Transverse colon (tissue), 4 donors: ENCODE data around the gene GNG11.

Experiments
- POLR2AphosphoS5 ChIP-seq, 3 donors: sonication (generic); formaldehyde crosslinking; IDR thresholded peaks; one replicate each; pipeline ENCODE4 v1.6.1; 2016; ENCODE audit warnings: antibody characterized with exemption in 3 of 3
- TF ChIP-seq, protein P1 (sequence below), 5 experiments: fragments of 200-600 bp in 3 of 5; fragments of 450-650 bp in 2 of 5; sonication (generic) in 3 of 5; IDR thresholded peaks; 1 replicate in 2 of 5; 2 replicates in 3 of 5; pipeline ENCODE4 v1.5.1; 2016 to 2017; ENCODE audit warnings: antibody characterized with exemption in 5 of 5, inconsistent platforms in 3 of 5, mild to moderate bottlenecking in 2 of 5, moderate library complexity in 1 of 5

DNA sequence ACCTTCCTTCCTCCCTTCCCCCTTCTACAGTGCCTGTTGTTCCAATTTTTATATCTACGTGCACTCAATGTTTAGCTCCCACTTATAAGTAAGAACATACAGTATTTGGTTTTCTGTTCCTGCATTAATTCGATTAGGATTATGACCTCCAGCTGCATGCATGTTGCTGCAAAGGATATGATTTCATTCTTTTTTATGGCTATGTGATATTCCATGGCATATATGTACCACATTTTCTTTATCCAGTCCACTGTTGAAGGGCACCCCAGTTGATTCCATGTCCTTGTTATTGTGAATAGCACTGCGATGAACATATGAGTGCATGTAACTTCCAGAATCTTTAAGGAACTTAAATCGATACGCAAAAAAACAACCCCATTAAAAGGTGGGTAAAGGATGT is 42.7 kb downstream of the GNG11 start:
- TF ChIP-seq, protein P1, sequence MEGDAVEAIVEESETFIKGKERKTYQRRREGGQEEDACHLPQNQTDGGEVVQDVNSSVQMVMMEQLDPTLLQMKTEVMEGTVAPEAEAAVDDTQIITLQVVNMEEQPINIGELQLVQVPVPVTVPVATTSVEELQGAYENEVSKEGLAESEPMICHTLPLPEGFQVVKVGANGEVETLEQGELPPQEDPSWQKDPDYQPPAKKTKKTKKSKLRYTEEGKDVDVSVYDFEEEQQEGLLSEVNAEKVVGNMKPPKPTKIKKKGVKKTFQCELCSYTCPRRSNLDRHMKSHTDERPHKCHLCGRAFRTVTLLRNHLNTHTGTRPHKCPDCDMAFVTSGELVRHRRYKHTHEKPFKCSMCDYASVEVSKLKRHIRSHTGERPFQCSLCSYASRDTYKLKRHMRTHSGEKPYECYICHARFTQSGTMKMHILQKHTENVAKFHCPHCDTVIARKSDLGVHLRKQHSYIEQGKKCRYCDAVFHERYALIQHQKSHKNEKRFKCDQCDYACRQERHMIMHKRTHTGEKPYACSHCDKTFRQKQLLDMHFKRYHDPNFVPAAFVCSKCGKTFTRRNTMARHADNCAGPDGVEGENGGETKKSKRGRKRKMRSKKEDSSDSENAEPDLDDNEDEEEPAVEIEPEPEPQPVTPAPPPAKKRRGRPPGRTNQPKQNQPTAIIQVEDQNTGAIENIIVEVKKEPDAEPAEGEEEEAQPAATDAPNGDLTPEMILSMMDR (IDR thresholded peaks at IDR 0.05) = no peak
- TF ChIP-seq POLR2AphosphoS5 (IDR thresholded peaks at IDR 0.05) = no peak
